ENCODE measurements around the gene PSMD3. TPM values are rescaled to one million over a fixed set of nuclear protein-coding genes. Genes with fewer than 3 reads are reported as not detected.

Gene PSMD3
- total and polyA plus RNA-seq, 8 donors, result 72.8 to 117 (median 96.8) TPM

- H3K4me3 ChIP-seq, result no peak overlapping the region
- intact Hi-C loops (cut with DNase I), result no loop called here
- DNase-seq (peak in 1 of 4 donors; percentile 11), ATAC-seq (peak; percentile 4)
- peaks cover 0 to 7% of the 10 kb centered on the region in 2 donors for H3K36me3 ChIP-seq
- H3K27me3 ChIP-seq, result no peaks in the 10 kb centered on the region
- peaks cover 24 to 61% of the 10 kb centered on the region in 2 donors for H3K4me1 ChIP-seq
- TF ChIP-seq CTCF (IDR thresholded peaks at IDR 0.05), result no peak
- peak overlapping the region in 1 of 2 donors; percentile 35 for H3K27ac ChIP-seq
- H3K9me3 ChIP-seq, result no peaks in the 10 kb centered on the region
Observed at GRCh38 chr17:40014375-40014980, 33.9 kb downstream of the PSMD3 start.

GRCh38 chr17:40015005-40015997 lies 34.7 kb downstream of the PSMD3 start, which contains the start of gene CSF3:
Gene CSF3, plus strand, starts transcription at chr17:40015440. Its CDS starts 35 bp downstream, at chr17:40015475.
- Histone ChIP-seq H3K9me3 (no peaks in the 10 kb centered on the region), H3K4me3 (peak within 1 kb of the TSS in 1 of 2 donors; percentile 5), H3K4me1 (peaks cover 24 to 69% of the 10 kb centered on the region in 2 donors), H3K36me3 (peaks cover 0 to 15% of the 10 kb centered on the region in 2 donors), H3K27ac (peak within 1 kb of the TSS; percentile 19 to 35), H3K27me3 (no peaks in the 10 kb centered on the region)
- no peak for TF ChIP-seq CTCF (IDR thresholded peaks at IDR 0.05)
- ATAC-seq, result peak; percentile 72
- intact Hi-C loops (cut with DNase I), result no loop called here
- DNase-seq, result peak in 3 of 4 donors; percentile 57 to 76 (median 67)

- no peak for ATAC-seq
- Histone ChIP-seq H3K9me3 (no peaks in the 10 kb centered on the region), H3K4me3 (peak overlapping the region in 1 of 2 donors; percentile 5), H3K27me3 (no peaks in the 10 kb centered on the region), H3K36me3 (peaks cover 0 to 21% of the 10 kb centered on the region in 2 donors), H3K27ac (peak overlapping the region in 1 of 2 donors; percentile 35), H3K4me1 (peaks cover 24 to 79% of the 10 kb centered on the region in 2 donors)
- TF ChIP-seq CTCF (IDR thresholded peaks at IDR 0.05), result no peak
- intact Hi-C loops (cut with DNase I), result no loop called here
- DNase-seq, result peak in 1 of 4 donors; percentile 72
Observed at GRCh38 chr17:40015998-40016985, 35.7 kb downstream of the PSMD3 start.

- no peak for ATAC-seq
- peaks cover 0 to 33% of the 10 kb centered on the region in 2 donors for H3K36me3 ChIP-seq
- no peak for TF ChIP-seq CTCF (IDR thresholded peaks at IDR 0.05)
- no peak overlapping the region for H3K4me3 ChIP-seq
- H3K27ac ChIP-seq, result peak overlapping the region in 1 of 2 donors; percentile 48
- intact Hi-C loops (cut with DNase I), result no loop called here
- no peaks in the 10 kb centered on the region for H3K9me3 ChIP-seq
- H3K4me1 ChIP-seq, result peaks cover 27 to 92% of the 10 kb centered on the region in 2 donors
- peak in 1 of 4 donors; percentile 63 for DNase-seq
- H3K27me3 ChIP-seq, result no peaks in the 10 kb centered on the region
Observed at GRCh38 chr17:40017422-40018080, 36.9 kb downstream of the PSMD3 start.
